Measurements from ENCODE around the gene AKR7A2.

The AKR7A2 gene

DNA sequence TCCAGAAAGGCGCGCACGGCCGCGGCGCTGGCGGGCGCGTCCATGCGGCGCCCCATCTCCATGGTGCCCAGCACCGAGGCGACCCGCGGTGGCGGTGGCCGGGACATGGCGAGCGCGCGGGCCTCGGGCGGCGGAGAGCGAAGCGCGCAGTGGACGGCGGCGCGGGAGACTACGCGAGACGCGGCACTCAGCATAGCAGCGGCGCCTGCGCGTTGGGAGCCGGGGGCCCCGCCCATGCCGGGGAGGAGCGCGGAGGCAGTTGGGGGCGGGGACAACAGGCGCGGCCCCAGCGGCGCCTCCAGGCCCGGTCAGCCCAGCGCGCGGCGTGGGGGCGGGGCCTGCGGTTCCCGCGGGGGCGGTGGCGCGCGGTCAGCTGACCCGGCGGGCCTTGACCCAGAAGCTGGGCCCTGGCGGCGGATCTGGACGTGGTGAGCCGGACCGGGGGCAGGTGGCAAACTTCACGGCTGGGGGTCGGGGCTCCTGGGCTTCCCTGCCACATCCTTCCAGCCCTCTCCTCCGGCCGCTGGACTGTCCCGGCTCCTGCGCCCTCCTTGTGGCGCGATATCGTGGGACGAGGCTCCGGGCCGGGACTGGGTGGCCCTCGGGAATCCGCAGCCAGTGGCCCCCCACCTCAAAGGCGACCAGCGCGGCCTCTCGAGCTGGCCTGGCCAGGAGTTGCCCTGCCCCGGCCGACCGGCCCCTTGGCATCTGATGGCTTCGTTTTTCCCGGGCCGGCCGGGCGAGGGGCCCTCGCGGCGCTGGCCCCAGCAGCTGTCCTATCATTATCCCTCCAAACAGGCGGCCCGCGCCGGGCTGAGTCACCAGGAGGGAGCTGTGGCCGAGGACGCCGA, at the start of gene AKR7A2, which contains the start of gene SLC66A1:
TSS of gene AKR7A2 (minus strand) at position 214 of the 851 bp plus-strand sequence. CDS start at position 194, 20 bp downstream.
TSS of gene SLC66A1 (plus strand) at position 396 of the 851 bp plus-strand sequence. CDS start 5,352 bp downstream, outside the sequence.
- peak; percentile 92 for DNase-seq

DNA sequence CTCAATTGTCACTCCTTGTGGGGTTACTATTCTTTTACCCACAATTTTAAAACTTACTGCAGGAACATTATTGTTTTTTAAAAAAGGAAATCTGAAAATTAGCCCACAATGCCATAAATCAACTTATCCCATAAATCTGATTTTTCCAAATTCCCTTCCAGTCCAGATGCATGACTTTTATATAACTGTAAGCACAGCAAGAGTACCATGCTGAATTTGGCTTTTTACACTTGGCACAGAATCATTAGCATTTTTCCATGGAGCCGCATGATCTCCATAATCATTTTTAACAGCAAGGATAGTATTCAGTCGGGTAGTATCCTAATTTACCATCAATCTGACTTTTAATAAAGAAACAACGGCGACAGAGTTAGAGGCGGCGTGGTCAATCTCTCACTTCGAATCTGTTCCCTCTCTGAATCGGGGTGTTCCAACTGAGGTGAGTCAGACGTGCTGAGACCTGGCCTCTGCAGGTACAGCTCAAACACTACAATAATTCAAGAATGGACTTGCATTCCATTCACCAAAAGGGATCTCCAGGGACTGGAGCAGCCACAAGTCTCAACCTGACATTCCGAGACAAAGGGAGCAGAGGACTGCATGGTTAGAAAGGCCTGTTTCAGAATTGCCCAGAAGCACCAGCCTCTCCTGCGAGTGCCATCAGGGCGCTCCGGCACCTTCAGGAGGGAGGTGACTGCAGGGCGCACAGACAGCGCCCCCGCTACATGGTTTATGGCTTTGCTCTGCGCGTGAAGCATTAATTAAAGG, 49.1 kb upstream of the AKR7A2 start:
- DNase-seq, result no peak

DNA sequence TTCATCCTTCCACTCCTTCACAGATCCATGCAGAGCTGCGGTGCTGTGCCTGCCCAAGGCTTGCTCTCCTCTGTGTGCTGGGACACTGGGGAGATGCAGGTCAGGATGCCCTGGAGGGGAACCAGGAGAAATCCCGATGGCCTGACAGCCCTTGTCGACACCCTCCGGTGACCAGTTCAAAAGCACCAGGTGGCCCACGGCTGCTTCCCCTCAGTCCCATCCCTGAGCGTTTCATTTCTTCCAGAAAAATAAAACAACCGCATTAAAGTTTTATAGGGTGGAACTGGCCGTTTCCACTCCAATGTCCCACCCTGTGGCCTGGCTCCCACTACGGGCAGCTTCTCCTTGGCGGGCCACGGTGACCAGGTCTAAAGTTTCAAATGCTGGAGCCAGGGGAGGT, 48.5 kb upstream of the AKR7A2 start:
- no peak for DNase-seq

DNA sequence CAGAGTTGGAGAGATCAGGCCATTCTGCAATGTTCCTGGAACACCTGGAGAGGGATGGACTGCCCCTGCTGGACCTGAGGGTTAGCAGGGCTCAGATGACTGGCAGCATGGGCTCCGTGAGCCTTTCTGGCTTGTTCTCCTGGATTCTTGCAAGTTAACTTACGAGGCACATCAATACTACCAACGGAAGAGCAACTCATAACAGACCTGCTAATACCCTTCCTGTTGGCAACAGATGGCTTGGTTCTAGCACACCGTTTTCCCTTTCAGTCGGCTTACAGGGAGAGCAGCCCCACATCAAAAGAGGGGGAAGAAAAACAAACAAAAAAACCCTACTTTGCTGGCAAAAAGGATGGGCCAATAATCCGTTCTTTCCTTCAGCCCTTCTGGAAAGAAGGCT, 48.1 kb upstream of the AKR7A2 start:
- no peak for DNase-seq

DNA sequence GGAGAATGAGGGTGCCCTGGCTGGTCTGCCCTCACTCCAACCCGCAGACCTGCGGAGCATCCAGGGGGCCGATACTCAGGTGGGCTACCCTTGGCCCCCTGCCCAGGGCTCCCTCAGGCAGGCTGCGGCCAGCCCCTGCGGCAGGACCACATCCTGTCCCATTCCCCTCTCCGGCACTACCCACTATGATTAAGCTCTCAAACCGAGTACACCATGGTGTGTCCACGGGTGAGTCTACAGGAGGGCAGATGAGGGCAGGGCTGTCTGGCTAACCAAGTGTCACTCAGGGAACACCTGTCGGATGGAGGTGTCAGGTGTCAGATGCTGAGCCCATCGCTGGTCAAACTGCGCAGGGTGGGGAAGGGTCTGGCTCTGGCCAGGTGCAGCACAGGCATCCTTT, 47.4 kb upstream of the AKR7A2 start:
- DNase-seq, result no peak

DNA sequence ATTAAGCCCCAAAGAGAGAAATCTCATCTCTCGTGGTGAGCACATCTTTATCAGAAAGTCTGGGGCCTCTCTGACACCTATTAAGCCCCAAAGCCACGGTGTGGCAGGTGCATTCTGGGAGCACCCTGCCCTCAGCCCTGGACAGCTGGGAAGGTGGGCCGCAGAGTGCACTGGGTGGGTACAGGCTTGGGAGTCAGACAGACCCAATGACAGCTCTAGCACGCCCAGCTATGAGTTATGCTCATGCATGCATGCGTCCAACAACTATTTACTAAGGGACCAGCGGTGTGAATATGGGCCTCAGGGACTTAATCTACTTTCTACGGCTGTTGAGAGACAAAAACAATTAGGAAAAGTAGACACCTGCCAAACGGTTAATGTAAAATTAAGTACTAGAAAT, 46.8 kb upstream of the AKR7A2 start:
- no peak for DNase-seq

DNA sequence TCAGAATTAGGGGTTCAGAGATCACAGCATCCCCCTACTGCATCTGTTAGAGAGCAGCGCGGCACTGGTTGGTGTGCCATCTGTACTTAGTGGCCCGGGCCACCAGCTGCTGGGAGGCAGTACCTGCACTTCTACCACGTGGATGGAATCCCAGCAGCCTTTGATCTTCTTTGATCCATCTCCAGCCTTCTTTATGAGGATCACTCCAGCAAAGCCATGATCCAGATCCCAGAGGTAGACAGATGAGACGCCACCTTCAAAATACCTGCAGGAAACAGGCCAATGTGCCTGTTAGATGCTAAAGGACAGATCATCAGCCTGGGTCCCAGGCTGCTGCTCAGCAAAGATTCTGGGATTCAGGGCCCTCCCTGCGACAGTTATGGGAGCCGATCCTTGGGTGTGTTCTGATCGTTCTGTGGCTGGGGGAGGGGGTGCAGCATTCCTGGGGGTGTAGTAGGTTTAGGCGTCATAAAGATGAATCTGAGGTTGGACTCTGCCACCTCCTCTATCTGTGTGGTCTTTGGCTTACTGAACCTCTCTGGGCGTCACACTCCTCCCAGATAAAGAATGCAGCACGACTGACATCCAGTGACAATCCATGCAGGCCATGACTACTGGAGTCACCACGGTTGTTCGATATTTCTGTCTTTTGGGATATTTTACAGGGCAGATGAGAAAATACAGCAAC, 45.5 kb upstream of the AKR7A2 start:
- no peak for DNase-seq

DNA sequence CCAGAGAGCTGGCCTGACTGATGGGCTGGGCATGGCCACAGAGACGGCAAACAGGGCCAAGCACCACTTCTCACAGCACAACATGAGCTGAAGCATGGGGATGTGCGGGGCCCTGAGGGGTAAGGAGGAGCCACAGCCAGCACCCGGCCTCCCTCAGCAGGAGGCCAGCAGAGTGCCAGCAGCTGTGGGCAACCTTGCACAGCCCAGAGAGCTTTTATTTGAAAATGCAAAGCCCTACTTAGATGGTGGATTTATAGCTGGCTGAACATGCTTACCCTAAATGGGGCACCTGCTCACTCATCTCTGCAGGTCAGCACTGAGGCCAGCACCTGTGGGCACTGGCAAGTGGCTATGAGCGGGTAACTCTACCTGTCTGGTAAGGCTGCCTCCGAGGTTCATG, 44.3 kb upstream of the AKR7A2 start:
- no peak for DNase-seq

DNA sequence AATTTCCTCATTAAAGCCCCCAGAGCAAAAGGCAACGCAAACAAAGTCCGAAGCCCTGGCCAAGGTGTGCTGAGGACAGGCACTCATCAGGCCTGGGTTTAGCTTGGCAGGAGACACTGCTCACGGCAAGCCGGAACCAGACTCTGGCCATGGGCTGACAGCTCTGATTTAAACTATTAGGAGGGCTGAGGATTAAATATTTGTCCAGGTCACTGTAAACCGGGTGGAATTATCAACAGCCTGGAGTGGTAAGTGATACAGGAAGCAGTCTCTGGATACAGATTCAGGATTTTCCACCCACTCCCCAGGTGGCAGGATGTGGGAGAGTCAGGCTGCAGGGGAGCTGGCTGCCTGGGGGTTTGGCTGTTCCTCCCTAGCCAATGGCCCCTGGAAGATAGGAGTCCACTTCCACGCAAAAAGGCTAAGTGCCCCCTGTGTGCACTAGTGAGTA, 42.6 kb upstream of the AKR7A2 start:
- no peak for DNase-seq

DNA sequence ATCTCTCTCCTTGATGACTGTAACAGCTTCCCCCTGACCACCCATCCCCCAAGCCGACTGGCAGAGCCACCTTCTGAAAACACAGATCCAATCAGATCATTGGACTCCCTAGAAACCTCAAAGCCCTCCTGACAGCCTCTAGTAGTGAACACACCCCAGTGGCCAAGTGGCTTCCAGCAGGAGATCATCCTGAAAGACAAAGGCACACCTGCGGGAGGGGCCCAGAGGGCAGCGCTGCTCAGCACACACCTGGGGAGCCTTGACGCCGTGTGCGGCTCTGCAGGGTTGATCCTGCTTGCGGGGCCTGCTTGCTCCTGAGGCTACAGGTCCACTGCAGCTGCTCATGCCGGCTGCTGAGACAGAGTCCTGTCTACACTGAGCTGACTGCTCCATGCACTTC, 41.7 kb upstream of the AKR7A2 start:
- no peak for DNase-seq

DNA sequence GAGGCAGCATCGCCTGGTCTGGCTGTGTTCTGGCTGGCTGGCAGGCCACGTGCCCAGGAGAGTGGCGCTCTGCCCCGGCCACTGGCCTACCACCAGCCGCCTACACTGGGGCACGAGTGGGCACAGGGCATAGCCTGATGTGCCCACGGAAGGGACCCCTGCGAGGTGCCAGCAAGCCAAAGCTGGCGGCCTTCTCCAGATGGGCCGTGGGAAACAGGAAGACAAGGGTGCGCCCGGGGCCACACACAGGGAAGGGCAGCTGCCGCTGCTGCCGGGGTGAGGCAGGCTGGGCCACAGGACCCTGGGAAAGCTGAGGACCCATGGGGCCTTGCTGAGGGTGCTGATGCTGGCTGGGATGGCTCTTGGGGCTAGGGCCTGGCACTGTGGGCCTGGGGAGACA, 40.9 kb upstream of the AKR7A2 start:
- DNase-seq, result no peak

DNA sequence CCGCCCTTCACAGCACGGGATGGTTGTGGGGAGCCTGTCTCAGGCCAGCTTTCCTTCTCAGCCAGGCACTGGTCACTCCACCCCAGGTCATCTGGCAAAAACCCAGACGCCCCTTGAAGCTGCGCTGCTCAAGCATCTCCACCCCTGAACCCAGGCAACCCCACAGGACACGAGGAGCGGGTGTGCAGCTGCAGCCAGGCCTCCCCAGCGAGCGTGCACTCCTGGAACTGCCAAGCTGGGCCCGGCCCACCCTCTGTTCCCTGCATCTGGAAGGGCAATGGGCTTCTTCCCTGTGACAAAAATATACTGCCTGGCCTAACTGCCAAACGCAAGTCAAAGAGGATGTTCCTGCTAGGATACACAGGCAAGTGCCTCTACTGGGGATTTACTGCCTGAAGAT, 39.9 kb upstream of the AKR7A2 start:
- DNase-seq, result no peak

DNA sequence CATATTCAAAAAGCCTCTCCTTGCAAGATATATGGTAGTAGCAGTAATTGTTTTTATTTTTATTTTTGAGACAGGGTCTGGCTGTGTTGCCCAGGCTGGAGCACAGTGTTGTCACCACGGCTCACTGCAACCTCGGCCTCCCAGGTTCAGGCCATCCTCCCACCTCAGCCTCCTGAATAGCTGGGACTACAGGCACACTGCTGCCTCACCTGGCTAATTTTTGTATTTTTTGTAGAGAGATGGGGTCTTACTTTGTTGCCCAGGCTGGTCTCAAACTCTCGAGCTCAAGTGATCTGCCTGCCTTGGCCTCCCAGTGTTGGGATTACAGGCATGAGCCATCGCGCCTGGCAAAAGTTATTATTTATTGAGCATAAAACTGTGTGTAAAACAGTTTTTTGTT, 38.6 kb upstream of the AKR7A2 start:
- no peak for DNase-seq

DNA sequence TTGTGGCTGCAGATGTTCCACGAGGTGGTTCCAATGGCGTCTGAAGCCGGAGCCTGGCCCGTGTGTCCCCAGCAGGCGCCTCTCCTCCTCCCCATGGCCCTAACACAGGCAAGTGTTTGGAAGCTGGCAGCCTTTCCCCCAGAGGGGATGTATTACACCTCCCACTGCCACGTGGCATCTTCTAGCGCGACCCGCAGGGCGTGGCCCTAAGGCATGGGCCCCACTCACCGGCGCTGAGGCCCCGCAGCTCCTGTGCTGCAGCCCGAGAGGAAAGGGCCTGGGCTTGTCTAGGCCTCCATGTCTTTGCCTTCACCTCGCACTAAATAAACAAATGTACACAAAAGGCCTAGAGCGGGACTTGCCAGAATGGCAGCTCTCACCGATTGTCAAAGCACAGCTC, 38.1 kb upstream of the AKR7A2 start:
- DNase-seq, result no peak

DNA sequence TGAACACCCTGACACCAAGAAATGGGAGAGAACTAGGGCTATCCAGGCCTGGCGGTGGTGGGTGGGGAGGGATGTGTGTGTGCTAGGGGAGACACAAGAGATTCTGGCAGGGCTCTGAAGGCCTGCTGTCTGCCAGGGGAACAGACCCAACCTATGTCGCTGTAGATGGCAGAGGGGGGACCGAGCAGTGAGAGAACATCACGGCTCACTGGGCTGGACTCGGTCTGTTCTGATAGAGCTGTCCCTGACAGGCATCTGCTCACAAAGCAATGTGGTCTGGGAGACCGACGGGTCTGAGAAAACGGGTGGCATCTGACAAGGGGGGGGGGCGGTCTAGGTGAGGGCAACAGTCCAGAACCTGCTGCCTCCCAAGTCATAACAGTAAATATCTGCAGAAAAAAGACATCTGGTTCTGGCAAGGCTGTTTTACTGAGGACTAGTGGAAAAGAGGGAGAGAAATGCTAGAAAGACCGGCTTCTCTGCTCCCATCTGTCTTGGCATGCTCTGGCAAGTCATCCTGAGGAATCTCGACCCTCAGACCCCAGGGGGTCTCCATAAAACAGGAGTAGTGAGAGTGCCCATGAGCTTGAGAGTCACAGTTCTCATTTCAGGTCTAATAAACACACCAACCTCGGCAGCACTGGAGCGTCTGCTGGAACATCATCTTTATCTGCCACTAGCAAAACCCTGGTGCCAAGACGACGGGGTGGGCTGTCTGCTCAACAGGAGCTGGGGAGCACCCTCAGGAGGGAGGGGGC, 36.7 kb upstream of the AKR7A2 start:
- no peak for DNase-seq

DNA sequence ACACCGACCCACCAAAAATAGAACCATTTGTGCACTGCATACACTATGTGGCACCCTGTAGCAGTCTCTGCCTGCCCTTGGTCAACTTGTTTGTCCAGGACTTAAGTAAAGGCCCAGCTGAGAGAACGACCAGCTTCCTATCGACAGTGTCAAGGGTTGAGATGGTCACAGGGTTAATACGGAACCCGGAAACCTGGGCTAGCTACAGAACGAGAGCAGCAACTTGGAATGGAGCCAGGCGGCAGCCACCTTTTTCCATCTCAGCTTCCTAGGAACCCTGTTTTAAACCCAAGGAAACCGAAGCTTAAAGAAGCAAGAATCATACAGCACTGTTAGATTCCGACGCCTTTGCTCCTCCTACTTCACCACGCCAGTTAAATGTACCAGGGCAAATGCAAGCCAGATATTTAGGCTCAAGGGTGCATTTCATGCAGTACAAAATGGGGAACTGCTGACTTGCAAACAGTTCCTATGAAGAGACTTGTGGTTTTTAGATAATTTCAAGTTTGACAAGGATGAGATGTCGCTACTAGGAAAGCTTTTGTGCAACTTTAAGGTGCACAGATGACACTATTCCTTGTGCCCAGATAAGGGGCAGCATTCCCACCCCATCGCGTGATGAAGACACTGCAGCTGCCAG, 35.7 kb upstream of the AKR7A2 start:
- DNase-seq, result no peak

DNA sequence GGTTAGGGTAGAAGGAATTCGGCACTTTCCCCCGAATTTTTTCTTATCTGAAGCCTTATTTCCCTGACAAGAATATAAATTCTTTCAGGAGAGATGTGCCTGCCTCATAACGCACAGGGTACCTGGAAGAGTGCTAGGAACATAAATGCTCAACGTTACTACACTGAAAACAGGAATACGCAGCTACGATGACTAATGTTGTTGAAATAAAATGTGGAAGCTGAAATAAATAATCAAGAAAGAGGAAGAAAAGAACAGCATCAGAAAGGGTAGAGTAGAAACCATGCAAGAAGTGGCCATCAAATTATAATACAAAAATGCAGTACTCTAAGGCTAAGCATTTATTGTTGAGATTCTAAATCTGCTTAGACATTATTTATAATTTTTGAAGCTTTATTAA, 34.1 kb upstream of the AKR7A2 start:
- no peak for DNase-seq

DNA sequence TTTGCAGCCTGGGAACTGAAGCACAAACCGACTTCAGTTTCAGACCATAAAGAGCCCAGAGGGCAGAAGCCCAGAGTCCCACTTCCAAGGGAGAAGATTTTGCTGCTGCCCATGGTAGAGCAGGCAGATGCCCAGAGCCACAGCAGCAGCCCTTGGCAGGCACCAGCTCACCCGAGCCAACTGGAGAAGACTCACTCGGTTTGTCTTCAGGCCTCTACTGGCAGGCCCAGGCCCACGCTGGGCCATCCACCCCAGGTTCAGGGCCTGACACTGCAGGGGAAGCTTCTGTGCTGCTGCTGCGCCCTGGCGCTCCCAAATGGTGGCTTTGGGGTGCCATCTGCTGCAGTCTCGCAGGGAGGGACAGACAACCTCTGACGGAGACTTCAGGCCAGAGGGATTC, 33.4 kb upstream of the AKR7A2 start:
- no peak for DNase-seq

DNA sequence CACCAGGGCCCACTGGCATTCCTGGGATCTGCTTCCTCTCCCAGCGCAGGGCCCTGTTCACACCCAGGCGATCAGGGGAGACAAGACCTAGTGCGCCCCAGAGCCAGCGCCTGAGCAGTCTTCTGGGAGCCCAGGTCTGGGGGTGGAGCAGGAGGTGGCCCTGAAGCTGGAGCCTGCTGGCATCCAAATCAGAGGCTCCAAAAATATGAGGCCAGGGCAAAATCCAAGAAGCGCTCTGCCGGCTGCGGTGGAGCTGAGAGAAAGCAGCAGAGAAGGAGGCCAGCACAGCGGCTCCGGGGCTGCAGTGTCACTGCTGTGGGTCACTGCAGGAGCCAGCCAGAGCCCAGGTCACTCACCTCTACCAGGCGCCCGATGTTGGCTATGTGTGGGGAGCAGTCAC, 32.9 kb upstream of the AKR7A2 start:
- DNase-seq, result no peak

DNA sequence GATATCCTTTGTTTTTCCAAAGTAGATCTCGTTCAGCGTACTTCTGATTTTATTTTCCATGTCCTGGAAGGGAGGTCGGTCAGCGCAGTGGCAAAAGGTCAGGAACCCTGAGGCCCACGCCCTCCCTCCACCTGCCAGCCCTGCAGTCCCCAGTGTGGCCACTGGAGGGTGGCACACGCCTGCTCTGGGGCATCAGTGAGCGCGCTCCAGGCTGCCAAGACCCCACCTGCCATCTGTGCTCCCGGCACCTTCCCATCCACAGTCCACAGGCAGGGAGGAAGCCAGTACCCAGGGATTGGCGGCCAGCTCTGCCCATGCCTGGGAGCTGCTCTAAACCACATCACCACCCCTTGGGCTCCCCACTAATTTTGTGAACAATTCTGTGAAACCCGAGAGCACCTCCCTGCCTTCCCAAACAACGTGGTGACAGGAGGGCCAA, 32.4 kb upstream of the AKR7A2 start:
- no peak for DNase-seq

DNA sequence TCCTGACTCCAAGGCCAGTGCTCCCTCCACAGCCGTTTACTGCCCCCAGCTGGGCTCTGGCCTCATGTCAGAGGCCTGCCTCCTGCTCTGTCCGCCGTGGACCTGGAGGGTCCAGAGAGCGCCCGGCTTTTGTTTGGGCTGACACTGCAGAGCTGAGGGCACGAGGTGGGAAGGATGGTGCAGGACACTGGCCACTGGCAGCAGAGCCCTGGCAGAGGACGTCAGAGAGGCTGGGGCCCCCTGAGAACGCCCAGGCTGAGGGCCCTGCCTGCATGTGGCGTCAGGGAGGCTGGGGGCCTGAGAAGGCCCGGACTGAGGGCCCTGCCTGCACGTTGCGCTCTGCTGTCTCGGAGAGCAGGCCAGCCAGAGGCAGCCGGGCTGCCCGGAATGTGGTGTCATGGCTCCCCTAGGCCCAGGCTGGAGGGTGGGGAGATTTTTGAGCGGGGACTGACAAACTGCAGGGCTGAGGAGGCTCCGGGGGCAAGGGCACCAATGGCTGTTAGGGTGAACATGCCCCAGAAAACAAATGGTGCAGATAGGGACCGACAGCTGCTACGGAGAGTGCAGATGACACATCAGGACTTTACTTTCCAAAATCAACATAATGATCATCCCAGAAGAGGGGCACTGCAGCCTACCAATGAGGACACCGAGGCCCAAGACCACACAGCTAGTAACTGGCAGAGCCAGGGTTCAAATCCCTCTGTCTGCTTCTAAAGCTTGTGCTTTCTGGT, 31.8 kb upstream of the AKR7A2 start:
- no peak for DNase-seq

All from HCEC 1CT (cell line).